Uterus (tissue), 4 donors: ENCODE results near the gene TLR8. TPM values are rescaled to one million over a fixed set of nuclear protein-coding genes. Genes with fewer than 3 reads are reported as not detected.

Experiments used
- DNase-seq, 2 donors: peaks; one replicate each; pipeline ENCODE4 v3.0.0-alpha.2; 2019 to 2020
- H3K27ac ChIP-seq, 2 donors: fragments of 200-600 bp; sonication (generic); 1 replicate in 1 of 2; 2 replicates in 1 of 2; pipeline ENCODE4 v1.5.1; 2016 to 2018
- H3K27me3 ChIP-seq, 2 donors: fragments of 200-600 bp; sonication (generic); one replicate each; pipeline ENCODE4 v1.5.1; 2018 to 2019; ENCODE audit warnings: control low read depth in 1 of 2
- H3K36me3 ChIP-seq, 2 donors: fragments of 200-600 bp; sonication (generic); one replicate each; pipeline ENCODE4 v1.5.1; 2019; ENCODE audit warnings: control low read depth in 1 of 2
- H3K4me1 ChIP-seq, 2 donors: fragments of 200-600 bp; sonication (generic); one replicate each; pipeline ENCODE4 v1.5.1; 2018 to 2019; ENCODE audit warnings: control low read depth in 1 of 2
- H3K4me3 ChIP-seq, 2 donors: fragments of 200-600 bp; sonication (generic); 1 replicate in 1 of 2; 2 replicates in 1 of 2; pipeline ENCODE4 v1.5.1; 2018 to 2019; ENCODE audit warnings: mild to moderate bottlenecking in 1 of 2
- H3K9me3 ChIP-seq, 2 donors: fragments of 200-600 bp; sonication (generic); one replicate each; pipeline ENCODE4 v1.5.1; 2019; ENCODE audit warnings: control low read depth in 1 of 2
- POLR2A ChIP-seq, 2 donors: fragments of 450-650 bp; IDR thresholded peaks; one replicate each; pipeline ENCODE4 v1.6.1; 2016; ENCODE audit warnings: antibody characterized with exemption in 2 of 2, mild to moderate bottlenecking in 1 of 2, moderate library complexity in 1 of 2
- intact Hi-C: fragments of 100-400 bp; cut with DNase I; formaldehyde crosslinking; loops from one replicate; pipeline ENCODE4 v1.15.1; 2023; ENCODE audit warnings: low total_unique reads
- total RNA-seq, 4 donors: library from RNA; depleted of rRNA in 3 of 4; stranded (reverse); fragments of >200 nt in 3 of 4; gene quantifications; one replicate each; pipeline versions ENCODE4 v1.1.0 to v1.2.4, GENCODE V29; 2014 to 2023
- TF ChIP-seq, protein P1 (sequence below), 4 experiments: fragments of 200-600 bp in 2 of 4; fragments of 450-650 bp in 2 of 4; sonication (generic) in 2 of 4; IDR thresholded peaks; one replicate each; pipeline ENCODE4 v1.5.1; 2016 to 2019; ENCODE audit warnings: antibody characterized with exemption in 4 of 4, mild to moderate bottlenecking in 2 of 4, moderate library complexity in 1 of 4
- donor health status: DM: yes; HTN: yes; CAD: no.

TLR8 gene
- total RNA-seq, 4 donors from 2014 or later, result 0.29 to 0.55 (median 0.55) TPM; not detected in 1

- Histone ChIP-seq H3K9me3 (no peaks in the 10 kb centered on the region), H3K27ac (peak overlapping the region; percentile 97), H3K36me3 (no peaks in the 10 kb centered on the region), H3K4me3 (no peak overlapping the region), H3K4me1 (no peaks in the 10 kb centered on the region), H3K27me3 (no peaks in the 10 kb centered on the region)
- DNase-seq, result peak in 1 of 2 donors; percentile 41
- intact Hi-C loops, result loop anchor here (5.0 to 10.0 kb wide), 2 partner anchors 133 to 516 kb away; no protein-coding TSS in a partner anchor
- peak in 1 of 2 donors; percentile 12 for TF ChIP-seq POLR2A (IDR thresholded peaks at IDR 0.05)
- TF ChIP-seq, protein P1, sequence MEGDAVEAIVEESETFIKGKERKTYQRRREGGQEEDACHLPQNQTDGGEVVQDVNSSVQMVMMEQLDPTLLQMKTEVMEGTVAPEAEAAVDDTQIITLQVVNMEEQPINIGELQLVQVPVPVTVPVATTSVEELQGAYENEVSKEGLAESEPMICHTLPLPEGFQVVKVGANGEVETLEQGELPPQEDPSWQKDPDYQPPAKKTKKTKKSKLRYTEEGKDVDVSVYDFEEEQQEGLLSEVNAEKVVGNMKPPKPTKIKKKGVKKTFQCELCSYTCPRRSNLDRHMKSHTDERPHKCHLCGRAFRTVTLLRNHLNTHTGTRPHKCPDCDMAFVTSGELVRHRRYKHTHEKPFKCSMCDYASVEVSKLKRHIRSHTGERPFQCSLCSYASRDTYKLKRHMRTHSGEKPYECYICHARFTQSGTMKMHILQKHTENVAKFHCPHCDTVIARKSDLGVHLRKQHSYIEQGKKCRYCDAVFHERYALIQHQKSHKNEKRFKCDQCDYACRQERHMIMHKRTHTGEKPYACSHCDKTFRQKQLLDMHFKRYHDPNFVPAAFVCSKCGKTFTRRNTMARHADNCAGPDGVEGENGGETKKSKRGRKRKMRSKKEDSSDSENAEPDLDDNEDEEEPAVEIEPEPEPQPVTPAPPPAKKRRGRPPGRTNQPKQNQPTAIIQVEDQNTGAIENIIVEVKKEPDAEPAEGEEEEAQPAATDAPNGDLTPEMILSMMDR (IDR thresholded peaks at IDR 0.05), result no peak
These were observed 65.0 kb downstream of the TLR8 start for GRCh38 chrX:12971282-12972003.

DNA sequence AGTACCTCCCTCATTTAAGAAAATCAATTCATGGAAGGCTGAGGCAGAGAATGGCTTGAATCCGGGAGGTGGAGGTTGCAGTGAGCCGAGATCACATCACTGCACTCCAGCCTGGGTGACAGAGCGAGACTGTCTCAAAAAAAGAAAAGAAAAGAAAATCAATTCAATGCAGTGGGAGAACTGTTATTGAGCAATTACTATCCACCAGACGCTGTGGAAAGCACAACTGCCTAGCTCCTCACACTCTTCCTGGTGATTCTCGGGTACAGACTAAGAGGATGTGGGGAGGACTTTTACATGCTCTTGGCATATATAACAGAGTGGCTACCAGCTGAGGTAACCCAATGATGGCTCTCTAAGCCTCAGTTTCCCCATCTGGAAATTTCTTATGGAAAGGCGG is 65.8 kb downstream of the TLR8 start:
- no peaks in the 10 kb centered on the region for H3K9me3 ChIP-seq
- H3K27me3 ChIP-seq, result no peaks in the 10 kb centered on the region
- no peak for DNase-seq
- intact Hi-C loops, result loop anchor here (5.0 to 10.0 kb wide), 2 partner anchors 133 to 515 kb away; no protein-coding TSS in a partner anchor
- TF ChIP-seq, protein P1 (IDR thresholded peaks at IDR 0.05), result no peak
- no peak for TF ChIP-seq POLR2A (IDR thresholded peaks at IDR 0.05)
- peak overlapping the region; percentile 97 for H3K27ac ChIP-seq
- H3K4me1 ChIP-seq, result no peaks in the 10 kb centered on the region
- no peak overlapping the region for H3K4me3 ChIP-seq
- H3K36me3 ChIP-seq, result no peaks in the 10 kb centered on the region

Other genes starting within 250 kb of the TLR8 start
- 10 to 100 TPM; 12.8 to 67.9 (median 32.4) TPM for gene PRPS2, start 115.2 kb upstream of the TLR8 start, total RNA-seq
- 1 to 10 TPM in 1 of 4 donors, under 1 TPM in 2, not detected in 1; 0.29 to 2.2 (median 0.40) TPM for gene TLR7, start 39.5 kb upstream of the TLR8 start, total RNA-seq
- 1,000 to 10,000 TPM; 2,867 to 6,849 (median 3,091) TPM for gene TMSB4X, start 68.5 kb downstream of the TLR8 start, total RNA-seq
- under 1 TPM in 1 of 4 donors, not detected in 3; 0.07 TPM for gene FAM9C, start 138.0 kb downstream of the TLR8 start, total RNA-seq